ENCODE measurements around the gene KRTAP5-9.
"Not testable (repeated sequence)": the region's sequence is repeated elsewhere in the genome, so short reads cannot be mapped to it uniquely, and the experiment has no call there.

Gene KRTAP5-9

GRCh38 chr11:71562120-71562519 is 13.9 kb downstream of the KRTAP5-9 start:
- DNase-seq (ENCODE audit: low read depth, low spot score), result no peak

- no peak for DNase-seq (ENCODE audit: low read depth, low spot score)
Observed at GRCh38 chr11:71563406-71563805, 15.2 kb downstream of the KRTAP5-9 start.

GRCh38 chr11:71564430-71564829 is 16.2 kb downstream of the KRTAP5-9 start:
- DNase-seq (ENCODE audit: low read depth, low spot score), result no peak

- no peak for DNase-seq (ENCODE audit: low read depth, low spot score)
Observed at GRCh38 chr11:71565263-71565662, 17.0 kb downstream of the KRTAP5-9 start, which contains the start of gene KRTAP5-10. KRTAP5-10 (plus strand) TSS chr11:71565563; CDS start chr11:71565588, 25 bp downstream.

GRCh38 chr11:71566081-71566620 is 17.9 kb downstream of the KRTAP5-9 start:
- DNase-seq (ENCODE audit: low read depth, low spot score), result no peak

- not testable (repeated sequence) for DNase-seq (ENCODE audit: low read depth, low spot score)
Observed at GRCh38 chr11:71566626-71567599, 18.7 kb downstream of the KRTAP5-9 start.

- not testable (repeated sequence) for DNase-seq (ENCODE audit: low read depth, low spot score)
Observed at GRCh38 chr11:71567633-71568032, 19.4 kb downstream of the KRTAP5-9 start.

- no peak for DNase-seq (ENCODE audit: low read depth, low spot score)
Observed at GRCh38 chr11:71568704-71569349, 20.6 kb downstream of the KRTAP5-9 start.

GRCh38 chr11:71571101-71571850 is 23.1 kb downstream of the KRTAP5-9 start:
- not testable (repeated sequence) for DNase-seq (ENCODE audit: low read depth, low spot score)

- DNase-seq (ENCODE audit: low read depth, low spot score), result no peak
Observed at GRCh38 chr11:71572811-71573210, 24.6 kb downstream of the KRTAP5-9 start.

GRCh38 chr11:71574418-71574817 is 26.2 kb downstream of the KRTAP5-9 start:
- no peak for DNase-seq (ENCODE audit: low read depth, low spot score)

GRCh38 chr11:71575723-71576424 is 27.7 kb downstream of the KRTAP5-9 start:
- DNase-seq (ENCODE audit: low read depth, low spot score), result no peak

GRCh38 chr11:71576688-71577465 is 28.7 kb downstream of the KRTAP5-9 start:
- DNase-seq (ENCODE audit: low read depth, low spot score), result not testable (repeated sequence)

GRCh38 chr11:71577469-71578004 is 29.3 kb downstream of the KRTAP5-9 start:
- DNase-seq (ENCODE audit: low read depth, low spot score), result no peak

GRCh38 chr11:71579513-71579912 is 31.3 kb downstream of the KRTAP5-9 start:
- not testable (repeated sequence) for DNase-seq (ENCODE audit: low read depth, low spot score)

- no peak for DNase-seq (ENCODE audit: low read depth, low spot score)
Observed at GRCh38 chr11:71580057-71581003, 32.1 kb downstream of the KRTAP5-9 start.

GRCh38 chr11:71581826-71582225 is 33.6 kb downstream of the KRTAP5-9 start:
- DNase-seq (ENCODE audit: low read depth, low spot score), result no peak

- DNase-seq (ENCODE audit: low read depth, low spot score), result no peak
Observed at GRCh38 chr11:71582309-71582895, 34.2 kb downstream of the KRTAP5-9 start, which contains the start of gene KRTAP5-11. KRTAP5-11 (minus strand) TSS chr11:71582875; CDS start chr11:71582837, 38 bp downstream.
